Osteoblast (primary cell): ENCODE measurements around the gene ZBED1. TPM values are rescaled to one million over a fixed set of nuclear protein-coding genes. Genes with fewer than 3 reads are reported as not detected.
"Not testable (repeated sequence)": the region's sequence is repeated elsewhere in the genome, so short reads cannot be mapped to it uniquely, and the experiment has no call there.

Source experiments
- DNase-seq: peaks from one replicate; pipeline ENCODE4 v3.0.0; 2011; ENCODE audit warnings: low spot score, mixed read lengths; ENCODE audit not compliant: insufficient read length; ENCODE audit errors: missing footprints
- H2AFZ ChIP-seq: 2 replicates; pipeline ENCODE4 v1.6.0; 2011; ENCODE audit warnings: mild to moderate bottlenecking, low read length
- H3K27ac ChIP-seq: 2 replicates; pipeline ENCODE4 v1.5.1; 2011; ENCODE audit warnings: mild to moderate bottlenecking, low read depth, low read length, moderate library complexity
- H3K27me3 ChIP-seq: 2 replicates; pipeline ENCODE4 v1.6.0; 2012; ENCODE audit warnings: mild to moderate bottlenecking, control low read depth, inconsistent platforms, low read length, moderate library complexity; ENCODE audit not compliant: insufficient read depth
- H3K36me3 ChIP-seq: 2 replicates; pipeline ENCODE4 v1.5.1; 2011; ENCODE audit warnings: mild to moderate bottlenecking, low read length, control low read depth, moderate library complexity; ENCODE audit not compliant: insufficient read depth
- H3K4me1 ChIP-seq: 2 replicates; pipeline ENCODE4 v1.5.1; 2011; ENCODE audit warnings: mild to moderate bottlenecking, low read length, control low read depth, moderate library complexity; ENCODE audit not compliant: insufficient read depth
- H3K4me2 ChIP-seq: 2 replicates; pipeline ENCODE4 v1.6.0; 2011; ENCODE audit warnings: mild to moderate bottlenecking, low read length; ENCODE audit not compliant: insufficient read depth
- H3K4me3 ChIP-seq: fragments of 200-600 bp; sonication (generic); 3 replicates; pipeline ENCODE4 v1.5.1; 2012; ENCODE audit warnings: mild to moderate bottlenecking, low read length, inconsistent platforms; ENCODE audit not compliant: insufficient read depth
- H3K79me2 ChIP-seq: 2 replicates; pipeline ENCODE4 v1.6.0; 2012; ENCODE audit warnings: mild to moderate bottlenecking, low read length, control low read depth, inconsistent platforms; ENCODE audit not compliant: insufficient read depth
- H3K9me3 ChIP-seq: 2 replicates; pipeline ENCODE4 v1.5.1; 2011; ENCODE audit warnings: low read depth, low read length, control low read depth
- H4K20me1 ChIP-seq: 2 replicates; pipeline ENCODE4 v1.6.0; 2012; ENCODE audit warnings: mild to moderate bottlenecking, low read length, control low read depth; ENCODE audit not compliant: insufficient read depth
- total RNA-seq: library from RNA; depleted of rRNA; stranded (reverse); fragments of >200 nt; gene quantifications from 2 replicates; pipeline ENCODE4 v1.2.3, GENCODE V29; 2012
- TF ChIP-seq, protein P1 (sequence below): IDR thresholded peaks from 2 replicates; pipeline ENCODE4 v1.5.1; 2011; ENCODE audit warnings: mild to moderate bottlenecking, low read depth, low read length, moderate library complexity; ENCODE audit errors: extremely low read depth

ZBED1 gene
- total RNA-seq, 1 donor: 57.2 TPM

GRCh38 chrX:2479420-2479780 lies 21.4 kb downstream of the ZBED1 start:
- no peak overlapping the region for H3K4me3 ChIP-seq
- no peaks in the 10 kb centered on the region for H3K27me3 ChIP-seq
- TF ChIP-seq, protein P1, sequence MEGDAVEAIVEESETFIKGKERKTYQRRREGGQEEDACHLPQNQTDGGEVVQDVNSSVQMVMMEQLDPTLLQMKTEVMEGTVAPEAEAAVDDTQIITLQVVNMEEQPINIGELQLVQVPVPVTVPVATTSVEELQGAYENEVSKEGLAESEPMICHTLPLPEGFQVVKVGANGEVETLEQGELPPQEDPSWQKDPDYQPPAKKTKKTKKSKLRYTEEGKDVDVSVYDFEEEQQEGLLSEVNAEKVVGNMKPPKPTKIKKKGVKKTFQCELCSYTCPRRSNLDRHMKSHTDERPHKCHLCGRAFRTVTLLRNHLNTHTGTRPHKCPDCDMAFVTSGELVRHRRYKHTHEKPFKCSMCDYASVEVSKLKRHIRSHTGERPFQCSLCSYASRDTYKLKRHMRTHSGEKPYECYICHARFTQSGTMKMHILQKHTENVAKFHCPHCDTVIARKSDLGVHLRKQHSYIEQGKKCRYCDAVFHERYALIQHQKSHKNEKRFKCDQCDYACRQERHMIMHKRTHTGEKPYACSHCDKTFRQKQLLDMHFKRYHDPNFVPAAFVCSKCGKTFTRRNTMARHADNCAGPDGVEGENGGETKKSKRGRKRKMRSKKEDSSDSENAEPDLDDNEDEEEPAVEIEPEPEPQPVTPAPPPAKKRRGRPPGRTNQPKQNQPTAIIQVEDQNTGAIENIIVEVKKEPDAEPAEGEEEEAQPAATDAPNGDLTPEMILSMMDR: no peak
- no peak for DNase-seq
- H2AFZ ChIP-seq: no peak overlapping the region
- no peak overlapping the region for H3K27ac ChIP-seq
- H3K79me2 ChIP-seq: peaks cover 59% of the 10 kb centered on the region
- H4K20me1 ChIP-seq: peaks cover 36% of the 10 kb centered on the region
- no peaks in the 10 kb centered on the region for H3K36me3 ChIP-seq
- H3K9me3 ChIP-seq: no peaks in the 10 kb centered on the region
- H3K4me1 ChIP-seq: no peaks in the 10 kb centered on the region
- no peak overlapping the region for H3K4me2 ChIP-seq

DNA sequence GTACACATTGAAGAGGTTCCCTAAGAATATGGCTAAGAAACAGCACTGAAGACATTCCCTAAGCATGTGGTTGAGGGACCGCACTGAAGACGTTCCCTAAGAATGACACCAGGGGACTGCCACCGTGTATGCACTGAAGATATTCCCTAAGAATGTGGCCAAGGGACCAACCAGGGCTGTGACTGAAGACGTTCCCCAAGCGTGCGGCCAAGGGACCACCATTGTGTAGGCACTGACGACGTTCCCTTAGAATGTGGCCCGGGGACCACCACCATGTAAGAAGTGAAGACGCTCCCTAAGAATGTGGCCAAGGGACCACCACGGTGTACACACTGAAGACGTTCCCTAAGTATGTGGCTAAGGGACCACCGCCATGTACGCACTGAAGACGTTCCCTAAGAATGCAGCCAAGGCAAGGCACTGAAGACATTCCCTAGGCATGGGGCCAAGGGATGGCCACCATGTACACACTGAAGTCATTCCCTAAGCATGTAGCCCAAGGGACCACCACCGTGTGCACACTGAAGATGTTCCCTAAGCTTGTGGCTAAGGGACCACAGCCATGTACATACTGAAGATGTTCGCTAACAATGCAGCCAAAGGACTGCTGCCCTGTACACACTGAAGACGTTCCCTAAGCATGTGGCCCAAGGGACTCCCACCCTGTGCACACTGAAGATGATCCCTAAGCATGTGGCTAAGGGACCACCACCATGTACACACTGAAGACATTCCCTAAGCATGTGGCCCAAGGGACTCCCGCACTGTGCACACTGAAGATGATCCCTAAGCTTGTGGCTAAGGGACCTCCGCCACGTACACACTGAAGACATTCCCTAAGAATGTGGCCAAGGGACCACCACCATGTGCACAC lies 22.0 kb downstream of the ZBED1 start:
- no peaks in the 10 kb centered on the region for H3K27me3 ChIP-seq
- peaks cover 40% of the 10 kb centered on the region for H4K20me1 ChIP-seq
- H3K79me2 ChIP-seq: peaks cover 63% of the 10 kb centered on the region
- no peak overlapping the region for H3K4me2 ChIP-seq
- DNase-seq: no peak
- H3K4me3 ChIP-seq: no peak overlapping the region
- no peaks in the 10 kb centered on the region for H3K36me3 ChIP-seq
- H3K9me3 ChIP-seq: no peaks in the 10 kb centered on the region
- H2AFZ ChIP-seq: no peak overlapping the region
- H3K4me1 ChIP-seq: no peaks in the 10 kb centered on the region
- no peak overlapping the region for H3K27ac ChIP-seq
- TF ChIP-seq, protein P1: no peak

DNA sequence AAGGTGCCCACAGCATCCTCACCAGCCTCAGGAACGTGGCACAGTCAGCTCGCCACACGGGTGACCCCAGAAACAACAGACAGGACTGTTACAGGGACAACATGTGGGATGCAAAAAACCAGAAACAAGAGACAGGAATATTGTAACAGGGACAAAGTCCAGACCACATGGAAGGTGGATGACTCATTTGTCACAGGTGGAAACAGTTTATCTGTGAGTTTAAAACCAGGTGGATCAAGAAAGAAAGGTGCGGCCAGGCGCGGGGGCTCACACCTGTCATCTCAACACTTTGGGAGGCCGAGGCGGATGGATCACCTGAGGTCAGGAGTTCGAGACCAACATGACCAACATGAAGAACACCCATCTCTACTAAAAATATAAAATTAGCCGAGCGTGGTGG lies 23.5 kb downstream of the ZBED1 start:
- H3K4me3 ChIP-seq, DNase-seq, H3K36me3 ChIP-seq, H3K27ac ChIP-seq, H3K27me3 ChIP-seq, H2AFZ ChIP-seq, H3K4me1 ChIP-seq, H3K9me3 ChIP-seq, H3K4me2 ChIP-seq: not testable (repeated sequence)
- Histone ChIP-seq H4K20me1 (peaks cover 40% of the 10 kb centered on the region), H3K79me2 (peaks cover 53% of the 10 kb centered on the region)

DNA sequence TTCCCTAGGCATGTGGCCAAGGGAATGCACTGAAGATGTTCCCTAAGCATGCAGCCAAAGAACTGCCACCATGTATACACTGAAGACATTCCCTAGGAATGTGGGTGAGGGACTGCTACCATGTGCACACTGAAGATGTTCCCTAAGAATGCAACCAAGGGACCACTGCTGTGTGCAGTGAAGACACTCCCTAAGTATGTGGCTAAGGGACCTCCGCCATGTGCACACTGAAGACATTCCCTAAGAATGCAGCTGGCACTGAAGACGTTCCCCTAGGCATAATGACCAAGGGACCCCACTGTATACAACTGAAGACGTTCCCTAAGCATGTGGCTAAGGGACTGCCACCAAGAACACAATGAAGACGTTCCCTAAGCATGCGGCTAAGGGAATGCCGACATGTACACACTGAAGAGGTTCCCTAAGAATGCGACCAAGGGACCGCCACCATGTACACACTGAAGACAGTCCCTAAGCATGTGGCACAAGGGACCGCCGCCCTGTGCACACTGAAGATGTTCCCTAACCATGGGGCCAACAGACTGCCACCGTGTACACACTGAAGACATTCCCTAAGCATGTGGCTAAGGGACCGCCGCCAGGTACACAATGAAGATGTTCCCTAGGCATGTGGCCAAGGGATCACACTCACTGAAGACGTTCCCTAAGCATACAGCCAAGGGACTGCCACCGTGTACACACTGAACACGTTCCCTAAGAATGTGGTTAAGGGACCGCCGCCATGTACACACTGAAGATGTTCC lies 25.6 kb downstream of the ZBED1 start:
- Histone ChIP-seq H3K79me2 (peaks cover 51% of the 10 kb centered on the region), H3K9me3 (no peaks in the 10 kb centered on the region), H3K27ac (no peak overlapping the region), H2AFZ (no peak overlapping the region), H3K4me3 (no peak overlapping the region), H3K36me3 (no peaks in the 10 kb centered on the region), H4K20me1 (peaks cover 41% of the 10 kb centered on the region), H3K27me3 (no peaks in the 10 kb centered on the region), H3K4me1 (no peaks in the 10 kb centered on the region), H3K4me2 (no peak overlapping the region)
- TF ChIP-seq, protein P1: no peak
- DNase-seq: no peak
